GM23248 (cell line): ENCODE results near the gene NUDT22. TPM values are rescaled to one million over a fixed set of nuclear protein-coding genes. Genes with fewer than 3 reads are reported as not detected.

Source experiments
- DNase-seq: peaks from one replicate; pipeline ENCODE4 v3.0.0-alpha.2; 2015
- H2AFZ ChIP-seq: fragments of 200-600 bp; sonication (generic); 2 replicates; pipeline ENCODE4 v1.6.1; 2016; ENCODE audit warnings: antibody characterized with exemption
- H3F3A ChIP-seq: fragments of 200-600 bp; sonication (generic); 2 replicates; pipeline ENCODE4 v1.6.1; 2016; ENCODE audit warnings: mild to moderate bottlenecking, antibody characterized with exemption, mixed run types; ENCODE audit not compliant: insufficient read depth
- H3K27ac ChIP-seq: fragments of 200-600 bp; sonication (generic); 2 replicates; pipeline ENCODE4 v1.5.1; 2016; ENCODE audit warnings: mild to moderate bottlenecking
- H3K27me3 ChIP-seq: fragments of 200-600 bp; sonication (generic); replicated peaks from 2 replicates; pipeline ENCODE4 v1.6.1; 2016; ENCODE audit warnings: mild to moderate bottlenecking; ENCODE audit not compliant: insufficient read depth
- H3K36me3 ChIP-seq: fragments of 200-600 bp; sonication (generic); 2 replicates; pipeline ENCODE4 v1.6.1; 2016; ENCODE audit warnings: low read depth, mild to moderate bottlenecking
- H3K4me1 ChIP-seq: fragments of 200-600 bp; sonication (generic); 2 replicates; pipeline ENCODE4 v1.6.1; 2016; ENCODE audit warnings: mild to moderate bottlenecking; ENCODE audit not compliant: insufficient read depth
- H3K4me2 ChIP-seq: fragments of 200-600 bp; sonication (generic); one replicate; pipeline ENCODE4 v1.6.1; 2016; ENCODE audit warnings: mild to moderate bottlenecking; ENCODE audit not compliant: unreplicated experiment
- H3K4me3 ChIP-seq: fragments of 200-600 bp; sonication (generic); 2 replicates; pipeline ENCODE4 v1.5.1; 2016; ENCODE audit warnings: mild to moderate bottlenecking
- H3K79me2 ChIP-seq: fragments of 200-600 bp; sonication (generic); 2 replicates; pipeline ENCODE4 v1.6.1; 2016; ENCODE audit warnings: mild to moderate bottlenecking; ENCODE audit not compliant: insufficient read depth
- H3K9ac ChIP-seq: fragments of 200-600 bp; sonication (generic); 2 replicates; pipeline ENCODE4 v1.6.1; 2016; ENCODE audit warnings: mild to moderate bottlenecking
- H3K9me2 ChIP-seq: fragments of 200-600 bp; sonication (generic); 2 replicates; pipeline ENCODE4 v1.6.1; 2016; ENCODE audit warnings: mixed run types, mild to moderate bottlenecking, moderate library complexity; ENCODE audit not compliant: insufficient read depth
- H3K9me3 ChIP-seq: fragments of 200-600 bp; sonication (generic); one replicate; pipeline ENCODE4 v1.6.1; 2017; ENCODE audit warnings: low read depth
- H4K20me1 ChIP-seq: fragments of 200-600 bp; sonication (generic); 2 replicates; pipeline ENCODE4 v1.6.0; 2016; ENCODE audit not compliant: insufficient read depth
- EZH2 ChIP-seq: fragments of 200-600 bp; sonication (generic); IDR thresholded peaks from 2 replicates; pipeline ENCODE4 v1.6.1; 2018; ENCODE audit warnings: antibody characterized with exemption, mild to moderate bottlenecking; ENCODE audit not compliant: insufficient read depth, poor library complexity, severe bottlenecking
- EZH2phosphoT487 ChIP-seq: fragments of 200-600 bp; sonication (generic); IDR thresholded peaks from 2 replicates; pipeline ENCODE4 v1.6.1; 2018; ENCODE audit warnings: antibody characterized with exemption, moderate library complexity, mild to moderate bottlenecking, low read depth; ENCODE audit not compliant: insufficient read depth
- WGBS, 2 experiments: methylation state at CpG; one replicate each; pipeline ENCODE4 v1.1.6; 2015 to 2017; ENCODE audit warnings: low lambda C conversion rate in 2 of 2, low coverage in 1 of 2; ENCODE audit errors: missing lambda C conversion rate in 2 of 2; 5-methylcytosine and 5-hydroxymethylcytosine counted together
- in situ Hi-C: fragments of 300-500 bp; cut with MboI; formaldehyde crosslinking; loops from 2 replicates; pipeline ENCODE4 v1.15.0; 2020
- polyA plus RNA-seq: library from polyadenylated mRNA; unstranded; fragments of >200 nt; fragmentation: Nextera tagmentation; extraction: Ambion mirVana; gene quantifications from 2 replicates; pipeline ENCODE4 v1.2.1, GENCODE V29; 2016
- total RNA-seq: library from RNA; depleted of rRNA; stranded (reverse); fragments of >200 nt; shearing (Covaris generic); gene quantifications from 2 replicates; pipeline ENCODE4 v1.2.3, GENCODE V29; 2014

The NUDT22 gene
- total and polyA plus RNA-seq, 2 experiments from 2014 or later: 74.5 to 97.9 TPM

DNA sequence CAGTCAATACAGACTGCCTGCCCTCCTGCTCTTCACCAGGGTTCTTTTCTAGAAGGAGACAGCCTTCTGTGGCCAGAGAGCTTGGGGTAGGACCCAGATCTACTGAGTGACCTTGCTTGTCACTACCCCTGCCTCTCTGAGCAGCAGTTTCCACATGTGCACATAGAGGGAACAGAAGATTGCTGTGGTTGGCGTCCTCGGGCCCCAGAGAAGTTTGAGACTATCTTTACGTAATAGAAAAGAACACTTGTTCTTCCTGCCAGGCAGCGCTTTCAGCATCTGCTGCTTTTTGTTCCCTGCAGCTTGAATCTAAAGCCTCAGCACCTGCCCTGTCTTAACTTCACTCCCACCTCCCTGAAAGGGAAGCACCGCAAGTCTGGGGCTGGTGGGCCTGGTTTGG lies 12.9 kb downstream of the NUDT22 start:
- Histone ChIP-seq H3K4me3 (no peak overlapping the region), H3K79me2 (peaks cover 33% of the 10 kb centered on the region), H3K9me2 (no peaks in the 10 kb centered on the region), H3K9me3 (no peaks in the 10 kb centered on the region), H2AFZ (no peak overlapping the region), H3F3A (peaks cover 10% of the 10 kb centered on the region; the same call in 1 of the 2 replicates), H3K27ac (no peak overlapping the region), H3K27me3 (no peaks in the 10 kb centered on the region), H3K4me2 (no peak overlapping the region), H3K36me3 (no peaks in the 10 kb centered on the region; the same call in 1 of the 2 replicates), H3K4me1 (peaks cover 15% of the 10 kb centered on the region), H4K20me1 (no peaks in the 10 kb centered on the region), H3K9ac (no peak overlapping the region)
- DNase-seq: no peak
- TF ChIP-seq EZH2 (no peak), EZH2phosphoT487 (no peak)
- in situ Hi-C loops: no loop called here
- 70 to 73% methylated on average over 5 of the region's 5 CpGs for WGBS, 2 experiments

DNA sequence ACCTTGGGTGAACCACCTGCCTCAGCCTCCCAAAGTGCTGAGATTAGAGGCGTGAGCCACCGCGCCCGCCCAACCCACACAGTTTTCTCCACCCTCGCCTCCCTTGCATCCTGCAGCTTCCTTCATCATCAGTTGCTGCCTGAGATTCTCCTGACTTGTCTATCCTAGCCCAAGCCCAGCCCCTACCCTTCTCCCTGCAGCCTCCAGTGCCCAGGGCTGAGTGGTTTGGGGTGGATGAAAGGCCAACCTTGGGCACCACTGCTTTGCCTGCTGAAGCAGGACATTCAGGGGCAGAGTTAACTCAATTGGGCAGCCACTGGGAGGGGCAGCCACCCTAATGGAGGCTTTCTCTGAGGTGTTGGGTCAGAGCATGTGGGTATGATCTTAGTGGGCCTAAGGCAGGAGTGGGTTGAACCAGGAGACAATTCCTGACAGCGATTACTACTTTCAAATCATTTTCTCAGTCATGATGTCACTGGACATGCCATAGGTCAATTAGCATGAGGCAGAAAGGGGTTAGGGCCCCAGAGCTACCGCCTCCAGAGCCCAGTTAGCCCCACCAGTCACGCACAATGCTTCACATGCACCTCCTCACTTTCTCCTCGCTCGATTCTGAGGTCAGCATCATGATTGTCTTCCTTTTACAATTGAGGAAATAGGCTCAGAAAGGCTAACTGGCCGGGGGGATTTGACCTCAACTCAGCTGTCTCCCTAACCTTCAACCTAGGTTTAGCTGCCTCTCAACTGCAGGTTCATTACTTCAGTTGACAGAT lies 13.8 kb downstream of the NUDT22 start:
- DNase-seq: no peak
- H3K36me3 ChIP-seq: no peaks in the 10 kb centered on the region; the same call in 1 of the 2 replicates
- peak overlapping the region; percentile 85 for H3K9ac ChIP-seq

DNA sequence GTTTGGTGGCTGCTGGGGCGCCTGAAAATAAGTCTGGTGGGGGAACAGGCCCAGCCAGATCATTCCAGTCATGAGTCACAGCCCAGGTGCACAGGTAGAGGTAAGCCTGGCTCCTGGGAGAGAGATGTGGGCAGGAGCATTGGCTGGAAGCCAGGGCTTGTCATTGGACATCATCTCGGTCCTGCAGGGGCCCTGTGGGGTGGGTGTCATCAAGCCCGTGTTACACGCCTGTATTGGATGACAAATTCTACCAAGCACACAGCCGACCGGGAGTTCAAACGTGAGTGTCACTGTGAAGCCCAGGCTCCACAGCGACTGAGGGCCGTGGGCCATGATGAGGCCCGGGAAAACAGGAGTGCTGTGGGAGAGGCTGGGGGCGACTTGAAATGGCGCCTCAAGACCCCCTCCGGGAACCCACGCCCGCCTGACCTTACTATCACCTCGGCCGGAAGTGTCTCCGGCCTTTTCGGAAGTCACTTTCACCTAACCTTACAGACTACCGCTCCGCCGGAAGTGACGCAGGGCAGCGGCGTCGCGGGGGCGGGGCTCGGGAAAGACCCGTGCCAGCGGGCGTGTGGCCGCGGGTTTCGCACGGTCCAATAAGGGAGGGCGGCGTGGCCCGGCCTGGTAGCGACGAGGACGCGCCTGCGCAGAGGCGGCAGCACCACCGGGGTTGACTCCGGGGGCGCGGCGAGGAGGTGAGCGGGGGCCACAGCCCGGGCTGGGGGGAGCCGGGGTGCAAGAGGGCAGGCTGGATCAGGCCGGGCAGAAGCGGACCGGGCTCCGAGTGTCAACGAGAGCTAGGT lies 14.6 kb downstream of the NUDT22 start, which contains the start of gene FKBP2:
FKBP2 (plus strand) TSS at position 661 of the 806 bp plus-strand sequence. CDS start 1,293 bp downstream, outside the sequence.
- H3K4me2 ChIP-seq: peak within 1 kb of the TSS; percentile 91
- peaks cover 15% of the 10 kb centered on the region for H3K4me1 ChIP-seq
- no peaks in the 10 kb centered on the region; the same call in 1 of the 2 replicates for H3K36me3 ChIP-seq
- no peaks in the 10 kb centered on the region for H3K9me2 ChIP-seq
- H4K20me1 ChIP-seq: no peaks in the 10 kb centered on the region
- H3K4me3 ChIP-seq: peak within 1 kb of the TSS; percentile 75
- H3K79me2 ChIP-seq: peaks cover 42% of the 10 kb centered on the region
- peak within 1 kb of the TSS; percentile 85 for H3K27ac ChIP-seq
- H2AFZ ChIP-seq: peak within 1 kb of the TSS; percentile 85
- DNase-seq: peak; percentile 99
- 3 to 4% methylated on average over 50 to 57 of the region's 58 CpGs for WGBS, 2 experiments
- H3K27me3 ChIP-seq: no peaks in the 10 kb centered on the region
- H3K9me3 ChIP-seq: no peaks in the 10 kb centered on the region
- H3K9ac ChIP-seq: peak within 1 kb of the TSS; percentile 85
- in situ Hi-C loops: no loop called here
- H3F3A ChIP-seq: peaks cover 18% of the 10 kb centered on the region; the same call in 1 of the 2 replicates
- TF ChIP-seq EZH2 (no peak), EZH2phosphoT487 (no peak)

More for the DNA sequence above, 13.8 kb downstream of the NUDT22 start:
- 86 to 89% methylated on average over 10 to 11 of the region's 11 CpGs for WGBS, 2 experiments
- no peaks in the 10 kb centered on the region for H3K27me3 ChIP-seq
- H3K9me3 ChIP-seq: no peaks in the 10 kb centered on the region
- in situ Hi-C loops: no loop called here
- no peak for TF ChIP-seq EZH2phosphoT487
- TF ChIP-seq EZH2: no peak
- H3K27ac ChIP-seq: peak overlapping the region; percentile 85
- peaks cover 41% of the 10 kb centered on the region for H3K79me2 ChIP-seq
- peak overlapping the region; percentile 85 for H2AFZ ChIP-seq
- no peaks in the 10 kb centered on the region for H4K20me1 ChIP-seq
- no peaks in the 10 kb centered on the region for H3K9me2 ChIP-seq
- H3K4me2 ChIP-seq: peak overlapping the region; percentile 91
- peaks cover 11% of the 10 kb centered on the region; the same call in 1 of the 2 replicates for H3F3A ChIP-seq
- peaks cover 15% of the 10 kb centered on the region for H3K4me1 ChIP-seq
- peak overlapping the region; percentile 75 for H3K4me3 ChIP-seq

DNA sequence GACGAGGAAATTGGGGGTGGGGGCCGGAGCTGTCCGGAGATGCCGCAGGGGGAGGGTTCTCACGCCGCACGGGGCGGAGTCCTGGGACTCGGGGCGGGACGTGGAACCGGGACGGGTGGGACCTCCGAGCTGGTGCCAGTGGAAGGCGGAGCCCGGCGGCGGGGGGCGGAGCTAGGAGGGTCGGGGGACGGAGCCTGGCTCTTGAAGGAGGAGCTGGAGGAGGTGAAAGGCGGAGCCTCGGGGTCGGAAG lies 15.1 kb downstream of the NUDT22 start:
- H3K9me3 ChIP-seq: no peaks in the 10 kb centered on the region
- in situ Hi-C loops: no loop called here

More for the DNA sequence above, 15.1 kb downstream of the NUDT22 start:
- H4K20me1 ChIP-seq: no peaks in the 10 kb centered on the region
- H3K4me2 ChIP-seq: no peak overlapping the region
- peaks cover 18% of the 10 kb centered on the region; the same call in 1 of the 2 replicates for H3F3A ChIP-seq
- H3K4me1 ChIP-seq: peaks cover 15% of the 10 kb centered on the region
- WGBS, 2 experiments: 2% methylated on average over 24 of the region's 24 CpGs; no CpG with 5 or more reads in 1 of the 2 experiments
- H3K9ac ChIP-seq: peak overlapping the region; percentile 85
- peaks cover 45% of the 10 kb centered on the region for H3K79me2 ChIP-seq
- no peaks in the 10 kb centered on the region for H3K9me2 ChIP-seq
- H3K36me3 ChIP-seq: no peaks in the 10 kb centered on the region; the same call in 1 of the 2 replicates
- H3K4me3 ChIP-seq: peak overlapping the region; percentile 75
- peak overlapping the region; percentile 85 for H2AFZ ChIP-seq
- no peaks in the 10 kb centered on the region for H3K27me3 ChIP-seq
- TF ChIP-seq EZH2: no peak
- no peak for TF ChIP-seq EZH2phosphoT487
- peak; percentile 99 for DNase-seq
- H3K27ac ChIP-seq: peak overlapping the region; percentile 85
